IMR-90 (cell line): Measurements from ENCODE around the gene NRP1. TPM values are rescaled to one million over a fixed set of nuclear protein-coding genes. Genes with fewer than 3 reads are reported as not detected.

Experiments
- ATAC-seq: fragments of 200-7000 bp; cut with Tn5 transposase; 2 replicates; pipeline ENCODE4 v1.9.1; 2020; ENCODE audit warnings: low read depth, mild to moderate bottlenecking, moderate library complexity
- BruUV-seq: library from RNA; stranded (reverse); fragments of 400-500 nt; replicated peaks from 2 replicates; lab custom pipeline; 2021; lab: Mats Ljungman, UMichigan
- CTCF ChIA-PET: fragments of 300-600 bp; formaldehyde crosslinking; extraction: SDS; loops from one replicate; lab custom pipeline; 2021; ENCODE audit warnings: antibody characterized with exemption; lab: Yijun Ruan, JAX
- POLR2A ChIA-PET: fragments of 300-600 bp; sonication (Branson Sonifier 250); formaldehyde crosslinking; loops from one replicate; lab custom pipeline; 2022; ENCODE audit warnings: antibody characterized with exemption; ENCODE audit not compliant: unreplicated experiment; lab: Charles Lee
- DNase-seq: peaks from one replicate; pipeline ENCODE4 v3.0.0; 2013
- H2AFZ ChIP-seq: replicated peaks from 2 replicates; pipeline ENCODE3; 2013; ENCODE audit warnings: low read length, mild to moderate bottlenecking; ENCODE audit not compliant: poor library complexity
- H2AK5ac ChIP-seq: 2 replicates; pipeline ENCODE4 v1.6.1; 2013; ENCODE audit warnings: low read depth, low read length, inconsistent platforms
- H2AK9ac ChIP-seq: replicated peaks from 2 replicates; pipeline ENCODE3; 2013; ENCODE audit warnings: mild to moderate bottlenecking, low read depth, low read length, moderate library complexity; ENCODE audit not compliant: poor library complexity
- H2BK120ac ChIP-seq: 2 replicates; pipeline ENCODE4 v1.6.1; 2013; ENCODE audit warnings: low read depth, low read length, inconsistent platforms
- H2BK15ac ChIP-seq: 3 replicates; pipeline ENCODE4 v1.6.1; 2013; ENCODE audit warnings: low read depth, low read length, inconsistent platforms
- H2BK20ac ChIP-seq: 2 replicates; pipeline ENCODE4 v1.6.1; 2013; ENCODE audit warnings: low read depth, mild to moderate bottlenecking, inconsistent platforms, low read length, moderate library complexity
- H2BK5ac ChIP-seq: 2 replicates; pipeline ENCODE4 v1.6.1; 2013; ENCODE audit warnings: mild to moderate bottlenecking, low read depth, low read length, inconsistent platforms; ENCODE audit not compliant: poor library complexity, severe bottlenecking
- H3K14ac ChIP-seq: replicated peaks from 2 replicates; pipeline ENCODE4 v1.6.1; 2013; ENCODE audit warnings: low read depth, low read length, inconsistent platforms
- H3K18ac ChIP-seq: 2 replicates; pipeline ENCODE4 v1.6.1; 2013; ENCODE audit warnings: low read depth, low read length, control low read depth
- H3K23ac ChIP-seq: 2 replicates; pipeline ENCODE4 v1.6.1; 2013; ENCODE audit warnings: low read depth, low read length, inconsistent platforms
- H3K27ac ChIP-seq: 2 replicates; pipeline ENCODE4 v1.5.1; 2013; ENCODE audit warnings: mild to moderate bottlenecking, control low read depth, low read length; ENCODE audit not compliant: insufficient read depth
- H3K27me3 ChIP-seq: 2 replicates; pipeline ENCODE4 v1.6.1; 2013; ENCODE audit warnings: low read length; ENCODE audit not compliant: control insufficient read depth, insufficient read depth
- H3K36me3 ChIP-seq: 2 replicates; pipeline ENCODE4 v1.6.1; 2013; ENCODE audit warnings: low read length, mixed read lengths; ENCODE audit not compliant: control insufficient read depth, insufficient read depth
- H3K4ac ChIP-seq: 2 replicates; pipeline ENCODE4 v1.6.1; 2013; ENCODE audit warnings: low read depth, low read length, inconsistent platforms
- H3K4me1 ChIP-seq: 2 replicates; pipeline ENCODE4 v1.6.1; 2013; ENCODE audit warnings: low read length, mixed read lengths; ENCODE audit not compliant: control insufficient read depth, insufficient read depth
- H3K4me2 ChIP-seq: 2 replicates; pipeline ENCODE4 v1.6.1; 2013; ENCODE audit warnings: low read depth, mild to moderate bottlenecking, control low read depth, low read length, moderate library complexity
- H3K4me3 ChIP-seq: 2 replicates; pipeline ENCODE4 v1.5.1; 2013; ENCODE audit warnings: low read depth, mild to moderate bottlenecking, control low read depth, low read length, moderate library complexity; ENCODE audit not compliant: insufficient read depth
- H3K56ac ChIP-seq: 2 replicates; pipeline ENCODE4 v1.6.1; 2013; ENCODE audit warnings: low read length, inconsistent platforms; ENCODE audit not compliant: insufficient read depth; ENCODE audit errors: extremely low read depth
- H3K79me1 ChIP-seq, 2 experiments: 2 replicates each; pipeline ENCODE4 v1.6.1; 2013; ENCODE audit warnings: low read length in 2 of 2, inconsistent platforms in 1 of 2, low read depth in 1 of 2
- H3K9ac ChIP-seq: 2 replicates; pipeline ENCODE4 v1.6.1; 2013; ENCODE audit warnings: low read depth, low read length, control low read depth
- H3K9me1 ChIP-seq: 2 replicates; pipeline ENCODE4 v1.6.1; 2013; ENCODE audit warnings: low read length, inconsistent platforms; ENCODE audit not compliant: insufficient read depth
- H3K9me3 ChIP-seq: 2 replicates; pipeline ENCODE4 v1.6.1; 2013; ENCODE audit warnings: low read length; ENCODE audit not compliant: control insufficient read depth, insufficient read depth
- H4K20me1 ChIP-seq: 2 replicates; pipeline ENCODE4 v1.6.1; 2013; ENCODE audit warnings: low read length, inconsistent platforms; ENCODE audit not compliant: insufficient read depth
- H4K5ac ChIP-seq: 2 replicates; pipeline ENCODE4 v1.6.1; 2013; ENCODE audit warnings: mild to moderate bottlenecking, low read depth, low read length, control low read depth
- H4K8ac ChIP-seq, 2 experiments: 2 replicates each; pipeline ENCODE4 v1.6.1; 2013; ENCODE audit warnings: low read depth in 2 of 2, low read length in 2 of 2, control low read depth in 1 of 2, inconsistent platforms in 1 of 2
- H4K91ac ChIP-seq: 2 replicates; pipeline ENCODE4 v1.6.1; 2013; ENCODE audit warnings: low read depth, low read length, inconsistent platforms; ENCODE audit not compliant: insufficient read depth
- BHLHE40 ChIP-seq: fragments of 150-350 bp; IDR thresholded peaks from 2 replicates; pipeline ENCODE4 v1.6.1; 2016; ENCODE audit warnings: mild to moderate bottlenecking, low read depth, low read length
- CEBPB ChIP-seq: IDR thresholded peaks from 2 replicates; pipeline ENCODE4 v1.6.1; 2012; ENCODE audit warnings: low read depth, low read length, improper control_type of control experiment
- CHD1 ChIP-seq: IDR thresholded peaks from 2 replicates; pipeline ENCODE4 v1.6.1; 2012; ENCODE audit warnings: low read depth, low read length, improper control_type of control experiment
- FOS ChIP-seq: fragments of 150-350 bp; IDR thresholded peaks from 2 replicates; pipeline ENCODE4 v1.6.1; 2016; ENCODE audit warnings: low read depth, low read length
- MAFK ChIP-seq: IDR thresholded peaks from 2 replicates; pipeline ENCODE4 v1.6.1; 2012; ENCODE audit warnings: low read depth, low read length, improper control_type of control experiment
- MAZ ChIP-seq: IDR thresholded peaks from 2 replicates; pipeline ENCODE4 v1.6.1; 2012; ENCODE audit warnings: low read depth, mild to moderate bottlenecking, low read length, improper control_type of control experiment, moderate library complexity, borderline replicate concordance
- MXI1 ChIP-seq: IDR thresholded peaks from 2 replicates; pipeline ENCODE4 v1.6.1; 2012; ENCODE audit warnings: low read depth, mild to moderate bottlenecking, low read length, moderate library complexity, borderline replicate concordance
- NFE2L2 ChIP-seq: fragments of 150-350 bp; IDR thresholded peaks from 2 replicates; pipeline ENCODE4 v1.6.1; 2016; ENCODE audit warnings: low read depth, mild to moderate bottlenecking, low read length
- POLR2A ChIP-seq: IDR thresholded peaks from 2 replicates; pipeline ENCODE4 v1.6.1; 2012; ENCODE audit warnings: mild to moderate bottlenecking, low read depth, low read length
- RAD21 ChIP-seq: IDR thresholded peaks from 2 replicates; pipeline ENCODE4 v1.6.1; 2012; ENCODE audit warnings: low read length, improper control_type of control experiment
- RCOR1 ChIP-seq: IDR thresholded peaks from 2 replicates; pipeline ENCODE4 v1.6.1; 2012; ENCODE audit warnings: mild to moderate bottlenecking, low read length, improper control_type of control experiment; ENCODE audit not compliant: insufficient replicate concordance
- RFX5 ChIP-seq: IDR thresholded peaks from 2 replicates; pipeline ENCODE4 v1.8.0; 2012; ENCODE audit warnings: low read depth, mild to moderate bottlenecking, low read length, moderate library complexity
- SMC3 ChIP-seq: fragments of 150-350 bp; IDR thresholded peaks from 2 replicates; pipeline ENCODE4 v1.6.1; 2016; ENCODE audit warnings: low read depth, mild to moderate bottlenecking, antibody characterized with exemption, low read length, moderate library complexity
- WGBS, 2 experiments: methylation state at CpG; one replicate each; pipeline versions ENCODE4 v1.1.5 to v1.1.7; 2013; ENCODE audit warnings: missing lambda C conversion rate in 2 of 2; ENCODE audit not compliant: insufficient read length in 1 of 2; ENCODE audit errors: extremely low coverage in 2 of 2; 5-methylcytosine and 5-hydroxymethylcytosine counted together
- dilution Hi-C: fragments of 300-500 bp; cut with HindIII; formaldehyde crosslinking; loops from one replicate; pipeline ENCODE4 v1.14.3; 2018; ENCODE audit warnings: low sequenced_read_pairs; ENCODE audit not compliant: unreplicated experiment
- in situ Hi-C: fragments of 300-500 bp; cut with MboI; formaldehyde crosslinking; loops from 3 replicates; pipeline ENCODE4 v1.14.3; 2019; ENCODE audit warnings: low sequenced_read_pairs, inconsistent platforms, mixed read lengths
- intact Hi-C: fragments of 100-400 bp; cut with micrococcal nuclease; formaldehyde crosslinking; loops from 2 replicates; pipeline ENCODE4 v1.10.0; 2022
- polyA plus RNA-seq, 3 experiments: library from polyadenylated mRNA; depleted of rRNA; stranded (reverse); fragments of >200 nt; gene quantifications; 2 replicates each; pipeline ENCODE4 v1.2.3, GENCODE V29; 2012; ENCODE audit warnings: low replicate concordance in 1 of 3
- total RNA-seq: library from RNA; depleted of rRNA; stranded (reverse); fragments of >200 nt; gene quantifications from 2 replicates; pipeline ENCODE4 v1.2.3, GENCODE V29; 2012
- TF ChIP-seq, protein P1 (sequence below): fragments of 150-350 bp; IDR thresholded peaks from 2 replicates; pipeline ENCODE4 v1.6.1; 2017; ENCODE audit warnings: mild to moderate bottlenecking, antibody characterized with exemption, low read length, low read depth
- TF ChIP-seq, protein P2 (sequence below): fragments of 150-350 bp; IDR thresholded peaks from 2 replicates; pipeline ENCODE4 v1.6.1; 2016; ENCODE audit warnings: low read depth, mild to moderate bottlenecking, low read length, moderate library complexity, borderline replicate concordance
- TF ChIP-seq, protein P3 (sequence below): conservative IDR thresholded peaks from 2 replicates; pipeline ENCODE4 v1.5.1; 2012; ENCODE audit warnings: mild to moderate bottlenecking, low read depth, low read length, improper control_type of control experiment

The NRP1 gene
- total and polyA plus RNA-seq, 2 of the 4 experiments (the other 2 are of a cell fraction) = 108 to 227 TPM

DNA sequence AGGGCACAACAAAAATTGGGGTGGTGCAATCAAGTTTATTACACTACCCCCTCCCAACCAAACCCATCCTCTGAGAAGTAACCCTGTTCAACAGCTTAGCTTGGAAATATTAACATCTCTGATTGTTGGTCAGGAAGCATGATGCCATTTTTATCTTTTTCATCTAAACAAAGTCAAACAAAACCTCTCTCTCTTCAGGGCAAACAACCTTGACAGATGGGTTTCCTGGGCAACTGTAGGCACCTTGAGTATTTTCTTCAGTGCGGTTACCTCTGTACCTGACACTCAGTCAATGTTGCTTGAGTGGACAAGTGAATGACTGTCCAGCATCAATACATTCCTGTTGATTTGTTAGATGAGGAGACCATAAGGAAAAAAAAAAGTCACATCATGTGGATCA is 183.6 kb downstream of the NRP1 start:
- DNase-seq = no peak
- in situ Hi-C loops = loop anchor here (10.0 kb wide), 1 partner anchor 136 kb away; no protein-coding TSS in a partner anchor
- Histone ChIP-seq H2AFZ (no peak overlapping the region), H4K91ac (no peak overlapping the region), H3K23ac (no peak overlapping the region), H3K27me3 (no peaks in the 10 kb centered on the region), H4K5ac (no peak overlapping the region), H4K20me1 (no peaks in the 10 kb centered on the region), H2BK120ac (no peak overlapping the region), H3K4me3 (no peak overlapping the region), H3K4me1 (peaks cover 6% of the 10 kb centered on the region), H4K8ac (no peak overlapping the region), H3K9ac (no peak overlapping the region), H2BK15ac (0 out of 3 replicates have a peak overlapping the region, but pooled peaks have one; percentile 7), H2AK5ac (no peak overlapping the region), H2BK20ac (no peak overlapping the region), H3K9me3 (no peaks in the 10 kb centered on the region; the same call in 1 of the 2 replicates), H3K4ac (no peak overlapping the region), H3K27ac (no peak overlapping the region), H3K9me1 (0 out of 2 replicates have a peak, but pooled peaks cover 8% of the 10 kb centered on the region), H3K79me1 (no peaks in the 10 kb centered on the region), H3K36me3 (no peaks in the 10 kb centered on the region), H3K14ac (no peak overlapping the region), H2BK5ac (no peak overlapping the region), H3K18ac (no peak overlapping the region), H2AK9ac (no peak overlapping the region), H3K56ac (no peak overlapping the region), H3K4me2 (no peak overlapping the region)
- ATAC-seq = no peak
- BruUV-seq = no TSS peak
- CTCF ChIA-PET = no interaction called here
- POLR2A ChIA-PET = no interaction called here
- TF ChIP-seq CHD1 = no peak
- TF ChIP-seq, protein P1, sequence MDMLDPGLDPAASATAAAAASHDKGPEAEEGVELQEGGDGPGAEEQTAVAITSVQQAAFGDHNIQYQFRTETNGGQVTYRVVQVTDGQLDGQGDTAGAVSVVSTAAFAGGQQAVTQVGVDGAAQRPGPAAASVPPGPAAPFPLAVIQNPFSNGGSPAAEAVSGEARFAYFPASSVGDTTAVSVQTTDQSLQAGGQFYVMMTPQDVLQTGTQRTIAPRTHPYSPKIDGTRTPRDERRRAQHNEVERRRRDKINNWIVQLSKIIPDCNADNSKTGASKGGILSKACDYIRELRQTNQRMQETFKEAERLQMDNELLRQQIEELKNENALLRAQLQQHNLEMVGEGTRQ = no peak
- no peak for TF ChIP-seq RCOR1
- TF ChIP-seq FOS = no peak
- TF ChIP-seq, protein P2, sequence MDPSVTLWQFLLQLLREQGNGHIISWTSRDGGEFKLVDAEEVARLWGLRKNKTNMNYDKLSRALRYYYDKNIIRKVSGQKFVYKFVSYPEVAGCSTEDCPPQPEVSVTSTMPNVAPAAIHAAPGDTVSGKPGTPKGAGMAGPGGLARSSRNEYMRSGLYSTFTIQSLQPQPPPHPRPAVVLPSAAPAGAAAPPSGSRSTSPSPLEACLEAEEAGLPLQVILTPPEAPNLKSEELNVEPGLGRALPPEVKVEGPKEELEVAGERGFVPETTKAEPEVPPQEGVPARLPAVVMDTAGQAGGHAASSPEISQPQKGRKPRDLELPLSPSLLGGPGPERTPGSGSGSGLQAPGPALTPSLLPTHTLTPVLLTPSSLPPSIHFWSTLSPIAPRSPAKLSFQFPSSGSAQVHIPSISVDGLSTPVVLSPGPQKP = no peak
- TF ChIP-seq RFX5 = no peak
- TF ChIP-seq RAD21 = no peak
- TF ChIP-seq SMC3 = no peak
- no peak for TF ChIP-seq MAZ
- no peak for TF ChIP-seq POLR2A
- TF ChIP-seq CEBPB = no peak
- TF ChIP-seq, protein P3, sequence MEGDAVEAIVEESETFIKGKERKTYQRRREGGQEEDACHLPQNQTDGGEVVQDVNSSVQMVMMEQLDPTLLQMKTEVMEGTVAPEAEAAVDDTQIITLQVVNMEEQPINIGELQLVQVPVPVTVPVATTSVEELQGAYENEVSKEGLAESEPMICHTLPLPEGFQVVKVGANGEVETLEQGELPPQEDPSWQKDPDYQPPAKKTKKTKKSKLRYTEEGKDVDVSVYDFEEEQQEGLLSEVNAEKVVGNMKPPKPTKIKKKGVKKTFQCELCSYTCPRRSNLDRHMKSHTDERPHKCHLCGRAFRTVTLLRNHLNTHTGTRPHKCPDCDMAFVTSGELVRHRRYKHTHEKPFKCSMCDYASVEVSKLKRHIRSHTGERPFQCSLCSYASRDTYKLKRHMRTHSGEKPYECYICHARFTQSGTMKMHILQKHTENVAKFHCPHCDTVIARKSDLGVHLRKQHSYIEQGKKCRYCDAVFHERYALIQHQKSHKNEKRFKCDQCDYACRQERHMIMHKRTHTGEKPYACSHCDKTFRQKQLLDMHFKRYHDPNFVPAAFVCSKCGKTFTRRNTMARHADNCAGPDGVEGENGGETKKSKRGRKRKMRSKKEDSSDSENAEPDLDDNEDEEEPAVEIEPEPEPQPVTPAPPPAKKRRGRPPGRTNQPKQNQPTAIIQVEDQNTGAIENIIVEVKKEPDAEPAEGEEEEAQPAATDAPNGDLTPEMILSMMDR = no peak
- no peak for TF ChIP-seq MAFK
- no peak for TF ChIP-seq MXI1
- no peak for TF ChIP-seq NFE2L2
- TF ChIP-seq BHLHE40 = no peak
- intact Hi-C loops = loop anchor here (10.0 kb wide), 1 partner anchor 356 kb away; no protein-coding TSS in a partner anchor
- dilution Hi-C loops = no loop called here
- WGBS, 2 experiments = no CpG with 5 or more reads among the region's 1 CpG
